GM23338 (cell line): Measurements from ENCODE around the gene L3MBTL4.

Experiments used
- CREB1 ChIP-seq: fragments of 250-450 bp; sonication (Bioruptor Pico); IDR thresholded peaks from 2 replicates; pipeline ENCODE4 v1.5.0; 2020; ENCODE audit warnings: low read depth, mild to moderate bottlenecking, moderate library complexity
- CTCF ChIP-seq, 2 experiments: fragments of 200-600 bp in 1 of 2; sonication (generic) in 1 of 2; conservative IDR thresholded peaks; 2 replicates each; pipeline versions ENCODE4 v1.5.1 to v1.6.1; 2016 to 2017; ENCODE audit warnings: antibody characterized with exemption in 2 of 2, low read depth in 2 of 2, mild to moderate bottlenecking in 2 of 2, moderate library complexity in 1 of 2
- EZH2 ChIP-seq: fragments of 200-600 bp; sonication (generic); IDR thresholded peaks from one replicate; pipeline ENCODE4 v1.8.0; 2017; ENCODE audit warnings: antibody characterized with exemption, mild to moderate bottlenecking, low read depth; ENCODE audit not compliant: unreplicated experiment
- EZH2phosphoT487 ChIP-seq: fragments of 200-600 bp; sonication (generic); IDR thresholded peaks from one replicate; pipeline ENCODE4 v1.8.1; 2018; ENCODE audit warnings: antibody characterized with exemption; ENCODE audit not compliant: unreplicated experiment
- JUNB ChIP-seq: IDR thresholded peaks from one replicate; pipeline ENCODE4 v1.6.1; 2016; ENCODE audit warnings: antibody characterized with exemption; ENCODE audit not compliant: unreplicated experiment
- POLR2AphosphoS5 ChIP-seq: IDR thresholded peaks from 2 replicates; pipeline ENCODE4 v1.6.1; 2016; ENCODE audit warnings: antibody characterized with exemption, low read depth
- REST ChIP-seq: IDR thresholded peaks from one replicate; pipeline ENCODE4 v1.6.1; 2018; ENCODE audit warnings: antibody characterized with exemption; ENCODE audit not compliant: unreplicated experiment
- ZNF114 ChIP-seq: fragments of 250-450 bp; sonication (Bioruptor Pico); IDR thresholded peaks from 2 replicates; pipeline ENCODE4 v1.5.0; 2020; ENCODE audit warnings: mild to moderate bottlenecking, moderate library complexity

- TF ChIP-seq CTCF (conservative IDR thresholded peaks at IDR 0.05; ENCODE audit: low read depth in 2 of 2) (no peak), POLR2AphosphoS5 (no peak), EZH2 (no peak), ZNF114 (CRISPR knock-in tag) (no peak), EZH2phosphoT487 (no peak), REST (no peak), JUNB (no peak), CREB1 (CRISPR knock-in tag) (no peak)
Measured at GRCh38 chr18:6044319-6044718, 370.4 kb downstream of the L3MBTL4 start.
